ENCODE measurements around the gene MAP2K7. TPM values are rescaled to one million over a fixed set of nuclear protein-coding genes. Genes with fewer than 3 reads are reported as not detected.
"Not testable (repeated sequence)": the region's sequence is repeated elsewhere in the genome, so short reads cannot be mapped to it uniquely, and the experiment has no call there.

Gene MAP2K7
- total RNA-seq, 1 donor from 2014 or later = 6.9 TPM

DNA sequence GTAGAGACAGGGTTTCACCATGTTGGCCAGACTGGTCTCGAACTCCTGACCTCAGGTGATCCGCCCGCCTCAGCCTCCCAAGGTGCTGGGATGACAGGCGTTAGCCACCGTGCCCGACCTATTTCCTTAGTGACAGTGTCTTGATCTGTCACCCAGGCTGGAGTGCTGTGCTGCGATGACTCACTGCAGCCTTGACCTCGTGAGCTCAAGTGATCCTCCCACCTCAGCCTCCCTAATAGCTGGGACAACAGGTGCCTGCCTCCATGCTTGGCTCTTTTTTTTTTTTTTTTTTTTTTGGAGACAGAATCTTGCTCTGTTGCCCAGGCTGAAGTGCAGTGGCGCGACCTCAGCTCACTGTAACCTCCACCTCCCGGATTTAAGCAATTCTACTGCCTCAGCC, 26.4 kb downstream of the MAP2K7 start:
- not testable (repeated sequence) for DNase-seq (ENCODE audit: low read depth in 2 of 2)

DNA sequence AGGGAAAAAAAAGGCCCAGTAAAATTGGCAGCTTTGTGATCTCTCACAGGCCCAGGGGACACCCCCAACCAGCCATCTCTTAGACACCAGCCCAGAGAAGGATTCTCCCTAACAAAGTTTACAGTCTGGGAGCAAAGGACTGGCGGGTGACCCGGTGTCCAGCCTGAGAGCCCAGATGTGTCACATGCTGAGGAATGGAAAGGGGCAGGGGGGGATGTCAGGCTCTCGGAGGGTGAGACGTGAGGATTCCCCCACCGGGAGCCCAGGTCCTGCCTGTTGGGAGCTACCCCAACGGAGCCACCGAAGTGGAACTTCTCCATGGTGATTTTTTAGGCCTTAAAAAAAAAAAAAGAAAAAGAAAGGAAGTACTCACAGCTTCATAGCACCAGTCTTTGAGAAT, 27.1 kb downstream of the MAP2K7 start:
- no peak for DNase-seq (ENCODE audit: low read depth in 2 of 2)

DNA sequence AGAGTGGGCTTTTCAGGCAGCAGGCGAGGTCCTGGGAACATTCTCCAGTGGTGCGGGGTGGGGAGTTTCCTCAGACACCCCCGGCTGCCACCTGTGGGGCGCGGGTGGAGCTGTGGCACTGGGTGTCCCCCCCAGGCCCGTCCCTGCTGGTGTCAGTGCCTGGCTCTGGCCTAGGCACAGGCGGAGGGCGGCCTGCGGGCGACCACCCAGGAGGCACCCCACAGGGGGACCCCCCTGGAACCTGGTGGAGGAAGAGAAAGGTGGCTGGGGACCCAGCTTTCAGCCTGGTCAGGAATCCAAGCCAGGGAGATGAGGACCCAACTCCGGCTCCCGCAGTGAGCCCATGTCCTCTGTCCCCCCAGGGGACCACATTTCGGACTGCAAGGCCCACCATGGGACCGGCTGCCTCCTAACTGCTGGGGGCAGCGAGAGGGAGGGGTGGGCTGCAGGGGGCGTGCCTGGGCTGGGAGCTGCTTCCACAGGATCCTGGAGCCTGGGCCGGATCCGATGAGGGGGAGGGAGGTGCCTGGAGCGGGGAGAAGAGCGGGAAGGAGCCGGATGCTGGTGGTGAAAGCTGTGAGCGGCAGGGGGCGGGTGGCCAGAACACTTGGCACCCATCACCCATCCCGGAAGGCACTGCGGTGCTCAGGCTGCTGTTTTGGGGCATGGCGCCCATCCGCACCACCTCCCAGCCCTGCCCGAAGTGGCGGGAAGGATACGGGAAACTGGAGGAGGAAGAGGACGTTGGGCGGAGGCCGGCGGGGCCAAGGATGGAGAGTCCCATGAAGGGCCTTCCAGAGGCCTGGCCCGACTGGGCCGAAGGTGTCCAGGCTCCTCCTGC, 27.8 kb downstream of the MAP2K7 start:
- DNase-seq (ENCODE audit: low read depth in 2 of 2) = no peak

DNA sequence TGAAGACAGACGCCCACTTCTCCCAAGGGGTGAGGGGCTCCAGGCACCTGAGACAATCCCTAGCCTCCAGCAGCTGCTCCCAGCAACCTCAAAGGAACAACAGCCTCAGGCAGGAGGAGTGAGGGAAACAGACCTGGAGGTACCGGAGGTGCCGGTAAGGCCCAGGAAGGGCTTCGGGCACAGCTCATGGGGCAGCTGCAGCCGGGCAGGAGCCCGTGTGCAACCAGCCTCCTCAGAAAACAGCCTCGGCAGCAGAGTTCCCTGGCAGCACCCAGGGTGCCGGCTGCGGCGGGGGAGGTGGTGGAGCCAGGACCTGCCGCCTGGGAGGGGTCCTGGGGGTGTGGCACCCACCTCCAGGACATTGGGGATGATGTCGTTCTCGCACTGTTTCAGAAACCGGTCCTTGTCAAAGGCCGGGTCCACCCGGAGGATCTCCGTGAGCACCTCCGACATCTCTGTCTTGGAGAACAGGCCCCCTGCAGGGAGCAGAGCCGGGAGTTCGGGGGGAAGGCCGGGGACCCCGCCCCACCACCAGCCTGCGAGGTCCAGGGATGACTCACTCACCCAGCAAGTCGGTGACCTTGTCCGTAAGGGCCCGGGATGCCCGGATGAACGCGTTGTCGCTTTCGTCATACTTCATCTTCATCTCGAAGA, 28.7 kb downstream of the MAP2K7 start:
- no peak for DNase-seq (ENCODE audit: low read depth in 2 of 2)

DNA sequence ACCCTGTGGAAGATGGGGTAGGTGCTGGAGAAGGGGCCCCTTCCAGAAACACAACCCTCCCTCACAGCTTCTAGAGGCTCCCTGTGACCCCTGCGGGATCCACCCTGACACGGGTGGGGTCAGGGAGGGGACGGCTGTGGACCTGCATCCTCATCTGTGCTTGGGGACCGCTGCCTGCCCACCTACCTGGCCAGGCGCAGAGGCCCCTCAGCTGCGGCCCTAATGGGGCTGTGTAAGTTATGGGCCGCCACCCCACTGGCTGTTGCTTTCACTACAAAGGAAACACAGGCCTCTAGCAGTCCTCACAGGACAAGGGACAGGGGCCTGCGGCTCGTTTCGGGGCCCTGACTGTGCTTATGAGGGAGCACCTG, 29.2 kb downstream of the MAP2K7 start:
- no peak for DNase-seq (ENCODE audit: low read depth in 2 of 2)

DNA sequence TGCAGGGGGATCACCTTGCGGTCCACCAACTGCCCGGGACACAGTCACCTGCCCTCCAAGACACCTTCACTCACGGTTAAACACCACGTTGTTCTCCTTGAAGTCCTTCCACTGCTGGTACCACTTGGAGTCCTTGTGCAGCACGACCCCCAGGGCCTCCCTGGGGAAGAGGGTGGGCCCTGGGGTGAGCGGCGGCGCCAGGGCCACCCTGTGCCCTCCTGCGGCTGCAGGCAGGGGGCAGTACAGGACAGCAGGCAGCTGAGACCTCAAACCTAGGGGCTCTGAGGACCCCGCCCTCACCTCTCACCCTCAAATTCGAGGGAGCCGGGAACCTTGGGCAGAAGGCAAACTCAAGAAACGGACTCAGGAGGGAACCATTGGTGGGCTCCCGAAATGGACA, 29.7 kb downstream of the MAP2K7 start:
- no peak for DNase-seq (ENCODE audit: low read depth in 2 of 2)

DNA sequence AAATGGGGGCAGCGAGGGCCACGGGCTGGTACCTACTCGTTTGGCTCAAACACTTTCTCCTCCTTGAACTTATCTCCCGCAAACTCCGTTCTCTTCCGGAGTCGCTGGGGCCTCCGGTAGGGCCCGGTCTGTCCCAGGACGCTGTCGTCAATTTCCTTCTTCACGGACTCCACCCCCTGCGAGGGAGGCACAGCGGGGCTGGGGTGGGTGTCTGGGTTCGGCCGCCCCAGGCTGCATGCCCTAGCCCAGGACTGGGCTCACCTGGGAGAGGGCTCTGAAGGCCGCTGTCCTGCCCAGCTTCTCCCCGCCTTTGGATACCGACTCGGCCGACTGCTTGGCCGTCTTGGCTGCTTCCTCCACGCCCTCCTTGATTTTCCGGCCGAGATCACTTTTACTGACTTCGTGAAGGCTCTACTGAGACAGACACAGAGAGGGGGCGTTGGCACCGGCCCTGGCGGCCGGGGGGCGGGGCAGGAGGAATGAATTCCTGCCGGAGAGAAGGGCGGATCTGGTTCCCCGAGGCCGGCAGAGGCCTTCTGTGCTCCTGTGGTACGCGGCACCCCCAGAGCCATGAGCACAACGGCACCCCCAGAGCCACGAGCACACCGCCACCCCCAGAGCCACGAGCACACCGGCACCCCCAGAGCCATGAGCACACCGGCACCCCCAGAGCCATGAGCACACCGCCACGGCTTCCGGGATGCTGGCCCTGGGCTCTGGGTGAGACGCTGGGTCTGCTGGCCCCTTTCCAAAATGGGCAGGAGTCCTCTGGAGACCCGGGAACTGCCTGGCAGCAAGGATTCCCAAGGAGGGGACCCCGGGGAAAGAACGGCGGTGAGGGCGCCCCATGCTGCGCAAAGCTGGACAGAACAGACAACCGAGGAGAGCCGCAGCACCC, 30.4 kb downstream of the MAP2K7 start:
- DNase-seq (ENCODE audit: low read depth in 2 of 2) = no peak

DNA sequence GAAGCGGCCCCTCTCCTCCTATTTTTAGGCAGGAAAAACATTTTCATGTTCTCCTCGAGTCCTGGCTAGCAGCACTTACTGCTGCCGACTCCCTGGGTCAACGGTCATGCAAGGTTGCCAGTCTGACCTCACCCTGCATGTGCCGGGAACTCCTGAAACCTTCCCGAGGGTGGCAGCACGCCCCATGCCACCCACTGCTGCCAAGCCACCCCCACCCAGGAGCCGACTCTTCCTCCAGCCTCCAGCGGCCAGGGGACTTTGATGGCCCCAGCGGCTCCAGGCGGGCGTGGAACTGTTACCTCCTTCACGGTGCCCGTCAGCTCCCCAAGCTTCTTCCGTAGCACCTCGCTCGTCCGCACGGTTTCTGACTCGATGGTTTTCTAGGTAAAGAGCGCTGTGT, 31.1 kb downstream of the MAP2K7 start:
- DNase-seq (ENCODE audit: low read depth in 2 of 2) = no peak

DNA sequence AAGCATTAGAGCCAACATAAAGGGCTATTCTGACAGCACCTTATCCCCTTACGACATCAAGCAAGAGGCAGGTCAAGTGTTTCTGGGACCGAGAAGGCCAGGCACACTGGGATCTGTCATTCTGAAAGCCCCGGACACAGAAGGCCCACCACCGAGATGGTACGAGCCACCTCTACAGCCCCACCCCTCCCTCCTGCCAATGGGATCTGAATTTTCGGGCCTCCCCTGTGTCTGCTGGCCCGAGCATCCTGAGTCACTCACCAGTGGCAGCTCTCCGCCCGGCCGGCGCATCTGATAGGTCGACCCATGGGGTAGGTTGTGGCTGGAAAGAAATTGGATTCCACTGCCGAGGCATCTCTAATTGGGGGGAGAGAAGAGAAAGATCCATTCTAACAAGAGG, 37.2 kb downstream of the MAP2K7 start:
- no peak for DNase-seq (ENCODE audit: low read depth in 2 of 2)

DNA sequence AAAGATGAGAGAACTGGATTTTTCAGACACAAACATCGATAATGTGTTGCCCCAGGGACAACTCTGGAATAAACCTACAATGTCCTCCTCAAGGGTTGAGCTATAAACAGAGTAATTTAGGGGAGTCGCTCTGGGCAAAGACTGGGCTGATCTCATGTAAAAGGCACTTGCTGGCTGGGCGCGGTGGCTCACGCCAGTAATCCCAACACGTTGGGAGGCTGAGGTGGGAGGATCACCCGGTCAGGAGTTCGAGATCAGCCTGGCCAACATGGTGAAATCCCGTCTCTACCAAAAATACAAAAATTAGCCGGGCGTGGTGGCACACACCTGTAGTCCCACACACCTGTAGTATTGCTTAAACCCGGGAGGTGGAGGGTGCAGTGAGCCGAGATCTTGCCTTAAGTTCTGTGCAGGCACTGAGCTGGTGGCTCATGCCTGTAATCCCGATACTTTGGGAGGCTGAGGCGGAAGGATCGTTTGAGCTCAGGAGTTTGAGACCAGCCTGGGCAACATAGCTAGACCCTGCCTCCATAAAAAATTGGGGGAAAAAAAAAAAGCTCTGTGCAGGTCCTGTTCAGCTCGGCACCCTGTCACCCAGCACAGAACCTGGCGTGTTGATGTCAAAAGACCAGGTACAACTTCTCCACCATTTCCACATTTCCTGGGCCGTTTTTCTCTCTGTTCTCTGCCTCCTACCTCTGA, 38.4 kb downstream of the MAP2K7 start:
- no peak for DNase-seq (ENCODE audit: low read depth in 2 of 2)

DNA sequence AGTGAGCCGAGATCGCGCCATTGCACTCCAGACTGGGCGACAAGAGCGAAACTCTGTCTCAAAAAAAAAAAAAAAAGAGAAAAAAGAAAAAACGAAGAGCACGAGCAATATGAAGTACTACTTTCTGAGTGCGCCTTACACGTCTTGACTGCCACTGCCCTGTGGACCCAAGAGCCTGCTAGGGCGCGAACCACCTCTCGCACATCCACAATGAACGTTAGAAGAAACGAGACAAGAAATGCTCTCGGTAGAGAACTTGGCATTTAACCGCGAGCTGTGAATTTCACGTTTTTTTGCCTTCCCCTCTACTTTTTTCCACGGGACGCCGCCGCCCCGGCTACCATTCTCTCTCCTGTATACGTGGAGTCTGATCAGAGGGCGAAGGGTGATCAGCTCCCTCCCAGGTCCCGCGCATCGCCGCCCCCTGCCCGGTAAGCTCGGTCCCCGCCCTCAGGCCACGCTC, 39.3 kb downstream of the MAP2K7 start:
- no peak for DNase-seq (ENCODE audit: low read depth in 2 of 2)

DNA sequence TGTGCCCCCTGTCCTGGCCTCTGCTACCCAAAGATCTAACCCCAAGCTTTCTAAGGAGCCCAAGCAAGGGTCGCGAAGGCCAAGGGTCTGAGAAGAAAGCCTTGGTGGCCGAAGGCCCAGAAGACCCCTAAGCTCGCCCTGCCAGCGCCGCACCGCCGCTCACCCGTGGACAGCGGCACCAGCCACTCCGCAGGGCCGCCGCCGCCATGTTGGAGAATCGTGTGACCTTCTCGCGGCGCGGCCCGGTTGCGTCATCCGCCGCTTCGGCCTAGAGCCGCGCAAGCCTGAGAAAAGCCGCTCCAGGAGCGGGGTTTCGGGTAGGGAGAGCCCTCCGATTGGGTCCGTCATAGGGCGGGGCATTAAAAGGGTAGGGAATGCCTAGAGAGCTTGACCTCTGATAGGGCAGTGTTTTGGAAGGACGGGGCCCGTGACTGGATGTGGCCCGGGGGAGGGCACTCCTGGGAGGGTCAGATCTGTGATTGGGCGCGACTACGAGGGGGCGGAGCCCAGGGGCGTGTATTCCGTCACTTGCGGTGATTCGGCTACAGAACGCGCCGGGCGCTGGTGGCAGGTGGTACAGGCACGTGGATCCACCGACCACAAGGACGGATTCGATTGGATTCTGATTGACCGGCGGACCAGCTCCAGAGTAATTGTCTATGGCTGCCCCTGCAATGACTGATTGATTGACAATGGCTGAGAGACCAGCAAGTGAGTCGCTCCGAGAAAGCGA, 39.9 kb downstream of the MAP2K7 start, which contains the start of gene TIMM44:
TIMM44 (minus strand) TSS at position 223 of the 733 bp plus-strand sequence; CDS start at position 208, 15 bp downstream.
- peak; percentile 99 to 100 for DNase-seq (ENCODE audit: low read depth in 2 of 2)

DNA sequence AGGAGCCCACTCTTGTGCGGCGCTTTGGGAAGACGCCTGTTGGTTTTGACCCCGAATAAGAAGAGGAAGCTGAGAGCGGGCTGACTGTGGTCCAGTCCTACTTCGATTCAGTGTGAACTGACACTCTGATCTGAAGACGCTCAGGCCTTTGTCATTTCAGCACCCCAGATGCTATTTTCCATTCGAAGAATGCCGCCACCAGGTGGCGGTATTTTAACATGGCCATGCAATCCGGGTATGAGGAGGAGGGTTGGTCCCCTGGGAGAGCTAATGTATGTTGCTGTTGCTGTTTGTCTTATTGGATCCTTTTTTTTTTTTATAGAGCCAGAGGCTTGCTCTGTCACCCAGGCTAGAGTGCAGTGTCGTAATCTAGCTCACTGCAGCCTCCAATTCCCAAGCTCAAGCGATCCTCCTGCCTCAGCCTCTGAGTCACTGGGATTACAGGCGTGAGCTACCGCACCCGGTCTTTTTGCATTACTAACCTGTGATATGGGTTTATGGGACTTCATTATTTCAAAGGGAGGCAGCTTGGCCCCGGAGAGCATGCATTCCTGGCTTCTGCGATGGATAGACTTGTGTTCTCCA, 40.6 kb downstream of the MAP2K7 start:
- peak; percentile 77 to 89 for DNase-seq (ENCODE audit: low read depth in 2 of 2)

DNA sequence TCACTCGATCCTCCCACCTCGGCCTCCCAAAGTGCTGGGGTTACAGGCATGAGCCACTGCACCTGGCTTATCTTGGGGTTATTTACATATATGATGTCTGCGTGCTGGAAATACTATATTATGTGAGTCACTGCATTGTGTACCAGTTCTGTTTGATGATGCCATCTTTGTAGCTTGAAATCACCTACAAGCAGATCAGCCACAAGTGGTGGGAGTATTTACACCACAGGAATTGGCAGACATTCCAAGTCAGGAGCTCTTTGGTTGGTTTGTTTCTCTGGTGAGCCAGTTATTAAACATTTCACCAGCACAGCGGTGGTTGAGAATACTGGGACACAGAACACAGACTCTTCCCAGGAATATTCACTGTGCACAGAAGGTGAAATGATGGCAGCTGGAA, 44.3 kb downstream of the MAP2K7 start:
- DNase-seq (ENCODE audit: low read depth in 2 of 2) = no peak

DNA sequence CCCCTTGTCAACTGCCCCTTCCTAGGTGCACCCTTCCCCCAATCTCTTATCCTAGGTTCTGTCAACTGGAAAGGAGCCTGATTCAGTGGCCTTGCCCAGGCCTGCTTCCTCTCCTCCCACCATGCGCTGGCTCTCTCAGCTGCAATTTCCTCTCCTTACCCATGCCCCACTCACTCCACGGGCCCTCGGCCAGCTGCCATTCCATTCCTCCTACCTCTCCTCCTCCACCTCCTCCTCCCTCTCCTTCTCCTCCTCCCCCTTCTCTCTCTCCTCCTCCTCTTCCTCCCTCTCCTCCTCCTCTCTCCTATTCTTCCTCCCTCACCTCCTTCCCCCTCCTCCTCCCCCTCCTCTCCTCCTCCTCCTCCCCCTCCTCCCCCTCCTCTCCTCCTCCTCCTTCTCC, 49.4 kb downstream of the MAP2K7 start:
- DNase-seq (ENCODE audit: low read depth in 2 of 2) = peak in 1 of 2 donors; percentile 34

DNA sequence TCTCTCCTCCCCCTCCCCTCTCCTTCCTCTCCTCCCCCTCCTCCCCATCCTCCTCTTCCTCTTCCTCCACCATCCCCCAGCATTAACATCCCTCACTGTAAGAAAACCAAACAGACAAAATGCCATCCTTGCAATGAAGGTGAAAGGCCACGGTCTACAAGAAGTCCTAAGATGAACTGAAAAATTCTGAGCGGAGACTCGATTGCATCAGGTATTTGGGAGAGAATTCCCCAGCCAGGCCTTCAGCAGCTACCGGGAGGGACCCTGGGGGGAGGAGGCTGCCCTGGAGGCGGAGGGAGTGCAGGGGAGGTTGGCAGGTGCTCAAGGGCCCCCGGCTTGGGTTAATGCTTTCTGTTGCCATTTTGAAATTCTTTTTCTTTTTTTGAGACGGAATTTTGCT, 49.9 kb downstream of the MAP2K7 start:
- DNase-seq (ENCODE audit: low read depth in 2 of 2) = no peak

DNA sequence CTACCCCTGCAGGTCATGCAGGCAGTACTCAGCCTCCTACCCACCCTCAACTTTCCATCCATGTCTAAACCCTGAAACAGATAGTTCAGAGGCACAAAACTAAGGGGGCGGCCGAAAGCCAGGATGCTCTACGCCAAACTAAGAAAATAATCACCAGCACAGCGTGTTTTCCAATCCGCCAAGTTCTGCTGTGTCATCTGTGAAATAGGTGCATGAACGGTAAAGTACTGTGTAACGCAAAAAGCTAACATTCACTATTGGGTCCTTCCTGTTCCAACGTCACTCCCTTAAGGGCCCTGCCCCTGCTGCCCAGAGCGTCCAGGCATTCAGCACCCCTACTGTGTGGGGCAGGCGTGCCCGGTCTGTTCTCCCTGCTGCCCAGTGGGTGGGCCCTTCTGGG, 52.0 kb downstream of the MAP2K7 start:
- no peak for DNase-seq (ENCODE audit: low read depth in 2 of 2)

DNA sequence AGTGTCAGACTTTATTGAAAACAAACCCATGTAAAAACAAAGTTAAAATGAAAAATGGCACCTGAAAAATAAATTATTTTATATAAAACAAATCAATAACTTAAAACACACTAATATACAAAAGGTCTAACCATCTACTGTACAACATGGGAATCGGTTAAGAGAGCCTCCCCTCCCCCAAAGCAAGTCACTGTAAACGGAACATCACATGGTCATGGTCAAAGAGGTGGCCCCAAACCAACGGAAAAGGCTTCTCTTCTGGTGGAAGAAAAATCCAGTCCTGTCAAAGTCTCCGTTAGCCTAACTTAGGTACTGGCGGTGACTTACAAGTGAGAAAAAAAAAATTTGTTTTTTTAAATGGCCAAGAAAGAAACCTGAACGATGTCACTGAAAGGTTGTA, 55.5 kb downstream of the MAP2K7 start:
- no peak for DNase-seq (ENCODE audit: low read depth in 2 of 2)

DNA sequence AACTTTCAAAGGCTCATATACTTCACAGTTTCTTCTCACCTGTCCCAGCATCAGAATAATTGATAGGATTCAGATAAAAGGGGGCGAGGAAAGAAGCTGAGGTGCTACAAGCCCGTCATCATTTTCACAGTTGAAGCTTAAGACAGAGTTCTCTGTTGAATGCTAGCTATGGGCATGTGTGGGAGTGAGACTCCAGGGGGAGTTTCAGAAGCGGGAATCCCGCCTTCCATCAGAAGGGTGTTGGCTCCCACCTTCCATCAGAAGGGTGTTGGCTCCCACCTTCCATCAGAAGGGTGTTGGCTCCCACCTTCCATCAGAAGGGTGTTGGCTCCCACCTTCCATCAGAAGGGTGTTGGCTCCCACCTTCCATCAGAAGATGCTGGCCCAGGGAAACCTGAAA, 57.4 kb downstream of the MAP2K7 start:
- not testable (repeated sequence) for DNase-seq (ENCODE audit: low read depth in 2 of 2)

DNA sequence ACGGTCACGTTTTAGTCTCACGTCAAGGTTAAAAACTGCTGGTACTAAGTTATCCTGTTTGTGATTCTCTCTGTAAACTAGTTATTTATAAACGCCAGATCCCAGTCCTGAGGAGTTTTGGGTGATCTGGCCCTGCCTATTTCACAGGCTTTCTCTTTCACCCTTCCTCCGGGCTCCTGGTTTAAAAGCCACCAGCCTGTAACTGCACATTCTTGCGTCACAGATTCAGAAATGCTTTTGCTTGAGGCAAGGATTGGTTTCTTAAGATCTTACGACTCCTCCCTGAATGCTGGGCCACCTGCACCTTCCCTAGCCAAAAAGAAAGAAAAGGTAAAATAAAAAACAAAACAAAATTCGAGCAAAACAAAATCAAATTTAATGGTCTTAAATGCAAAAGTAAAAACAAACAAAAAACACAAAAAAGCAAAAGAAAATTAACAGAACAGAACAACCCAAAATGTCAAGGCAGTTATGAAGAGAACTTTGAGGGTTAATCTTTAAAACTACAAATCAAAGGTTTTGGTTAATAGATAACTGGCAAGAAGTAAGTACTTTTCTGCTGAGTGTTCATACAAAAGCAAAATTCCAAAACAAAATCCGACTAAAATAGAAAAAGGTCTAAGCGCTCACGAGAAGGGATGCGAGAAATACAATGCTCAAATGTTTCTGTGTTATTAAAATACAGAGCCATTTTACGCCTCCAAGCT, 58.4 kb downstream of the MAP2K7 start:
- DNase-seq (ENCODE audit: low read depth in 2 of 2) = no peak

All from dermis microvascular lymphatic vessel endothelial cell (primary cell).